DOHH2 (cell line): Measurements from ENCODE around the gene AP3S2.

Experiments used
- H3F3A ChIP-seq: fragments of 200-600 bp; sonication (generic), shearing (Covaris generic); 2 replicates; pipeline ENCODE4 v1.6.0; 2016; ENCODE audit warnings: antibody characterized with exemption, mild to moderate bottlenecking; ENCODE audit not compliant: control insufficient read depth, insufficient read depth
- H3K27ac ChIP-seq: fragments of 200-600 bp; sonication (generic); 2 replicates; pipeline ENCODE4 v1.5.1; 2014; ENCODE audit warnings: low read depth, mild to moderate bottlenecking, low read length, moderate library complexity
- H3K27me3 ChIP-seq: fragments of 200-600 bp; sonication (generic); 2 replicates; pipeline ENCODE4 v1.6.1; 2014; ENCODE audit warnings: mild to moderate bottlenecking, low read length, mixed read lengths; ENCODE audit not compliant: control insufficient read depth
- H3K36me3 ChIP-seq: fragments of 200-600 bp; sonication (generic); 2 replicates; pipeline ENCODE4 v1.6.1; 2014; ENCODE audit warnings: mild to moderate bottlenecking, low read length, moderate library complexity, mixed read lengths; ENCODE audit not compliant: control insufficient read depth
- H3K4me1 ChIP-seq: fragments of 200-600 bp; sonication (generic); 2 replicates; pipeline ENCODE4 v1.6.1; 2014; ENCODE audit warnings: mild to moderate bottlenecking, low read length, mixed read lengths; ENCODE audit not compliant: control insufficient read depth
- H3K4me2 ChIP-seq: fragments of 200-600 bp; sonication (generic); 2 replicates; pipeline ENCODE4 v1.6.0; 2014; ENCODE audit warnings: mild to moderate bottlenecking, low read length, moderate library complexity
- H3K4me3 ChIP-seq: fragments of 200-600 bp; sonication (generic); 2 replicates; pipeline ENCODE4 v1.5.1; 2014; ENCODE audit warnings: mild to moderate bottlenecking, low read length, mixed read lengths
- H3K79me2 ChIP-seq: fragments of 200-600 bp; sonication (generic); 2 replicates; pipeline ENCODE4 v1.6.1; 2014; ENCODE audit warnings: mild to moderate bottlenecking, low read length, mixed read lengths; ENCODE audit not compliant: control insufficient read depth
- H3K9me2 ChIP-seq: fragments of 200-600 bp; sonication (generic); replicated peaks from 2 replicates; pipeline ENCODE4 v1.6.1; 2014; ENCODE audit warnings: mild to moderate bottlenecking, low read length, mixed read lengths; ENCODE audit not compliant: control insufficient read depth
- H3K9me3 ChIP-seq: fragments of 200-600 bp; sonication (generic); 2 replicates; pipeline ENCODE4 v1.6.1; 2014; ENCODE audit warnings: antibody characterized with exemption, low read length, mixed read lengths; ENCODE audit not compliant: control insufficient read depth, insufficient read depth
- H4K20me1 ChIP-seq: fragments of 200-600 bp; sonication (generic); 2 replicates; pipeline ENCODE4 v1.6.0; 2014; ENCODE audit warnings: low read depth, mild to moderate bottlenecking, antibody characterized with exemption, low read length, moderate library complexity; ENCODE audit not compliant: control insufficient read depth, insufficient read depth
- EZH2phosphoT487 ChIP-seq: fragments of 200-600 bp; sonication (generic); IDR thresholded peaks from 2 replicates; pipeline ENCODE4 v1.6.1; 2017; ENCODE audit warnings: borderline replicate concordance, mild to moderate bottlenecking, antibody characterized with exemption, low read length, moderate library complexity, mixed read lengths
- TF ChIP-seq, protein P1 (sequence below): fragments of 200-600 bp; sonication (generic); IDR thresholded peaks from one replicate; pipeline ENCODE4 v1.5.1; 2014; ENCODE audit warnings: antibody characterized with exemption, mild to moderate bottlenecking, low read depth, low read length; ENCODE audit not compliant: poor library complexity, severe bottlenecking

Gene AP3S2

DNA sequence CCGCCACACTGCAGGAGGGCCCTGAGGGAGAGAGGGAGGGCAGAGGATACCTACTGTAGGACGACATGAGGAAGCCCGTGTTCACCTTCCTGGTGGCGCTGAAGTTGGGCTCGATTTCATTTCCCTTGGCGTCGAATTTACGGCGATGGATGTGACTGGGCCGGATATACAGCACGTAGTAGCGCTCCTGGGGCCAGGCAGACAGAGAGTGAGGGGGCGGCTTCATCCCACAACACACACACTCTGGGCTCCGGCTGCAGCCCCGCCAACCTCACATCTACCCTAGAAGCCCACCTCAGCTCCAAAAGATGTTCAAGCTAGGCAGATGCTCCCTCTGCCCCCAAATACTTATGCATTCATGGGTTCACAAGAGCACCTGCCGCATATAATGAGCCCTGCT lies 14.4 kb upstream of the AP3S2 start:
- TF ChIP-seq, protein P1, sequence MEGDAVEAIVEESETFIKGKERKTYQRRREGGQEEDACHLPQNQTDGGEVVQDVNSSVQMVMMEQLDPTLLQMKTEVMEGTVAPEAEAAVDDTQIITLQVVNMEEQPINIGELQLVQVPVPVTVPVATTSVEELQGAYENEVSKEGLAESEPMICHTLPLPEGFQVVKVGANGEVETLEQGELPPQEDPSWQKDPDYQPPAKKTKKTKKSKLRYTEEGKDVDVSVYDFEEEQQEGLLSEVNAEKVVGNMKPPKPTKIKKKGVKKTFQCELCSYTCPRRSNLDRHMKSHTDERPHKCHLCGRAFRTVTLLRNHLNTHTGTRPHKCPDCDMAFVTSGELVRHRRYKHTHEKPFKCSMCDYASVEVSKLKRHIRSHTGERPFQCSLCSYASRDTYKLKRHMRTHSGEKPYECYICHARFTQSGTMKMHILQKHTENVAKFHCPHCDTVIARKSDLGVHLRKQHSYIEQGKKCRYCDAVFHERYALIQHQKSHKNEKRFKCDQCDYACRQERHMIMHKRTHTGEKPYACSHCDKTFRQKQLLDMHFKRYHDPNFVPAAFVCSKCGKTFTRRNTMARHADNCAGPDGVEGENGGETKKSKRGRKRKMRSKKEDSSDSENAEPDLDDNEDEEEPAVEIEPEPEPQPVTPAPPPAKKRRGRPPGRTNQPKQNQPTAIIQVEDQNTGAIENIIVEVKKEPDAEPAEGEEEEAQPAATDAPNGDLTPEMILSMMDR = no peak
- no peak for TF ChIP-seq EZH2phosphoT487
- Histone ChIP-seq H3K9me2 (no peaks in the 10 kb centered on the region), H4K20me1 (no peaks in the 10 kb centered on the region), H3K27ac (no peak overlapping the region), H3K4me2 (no peak overlapping the region), H3K4me3 (no peak overlapping the region), H3K9me3 (no peaks in the 10 kb centered on the region), H3F3A (no peaks in the 10 kb centered on the region), H3K36me3 (no peaks in the 10 kb centered on the region), H3K4me1 (peaks cover 3% of the 10 kb centered on the region; the same call in 1 of the 2 replicates), H3K27me3 (peaks cover 16% of the 10 kb centered on the region), H3K79me2 (no peaks in the 10 kb centered on the region)

DNA sequence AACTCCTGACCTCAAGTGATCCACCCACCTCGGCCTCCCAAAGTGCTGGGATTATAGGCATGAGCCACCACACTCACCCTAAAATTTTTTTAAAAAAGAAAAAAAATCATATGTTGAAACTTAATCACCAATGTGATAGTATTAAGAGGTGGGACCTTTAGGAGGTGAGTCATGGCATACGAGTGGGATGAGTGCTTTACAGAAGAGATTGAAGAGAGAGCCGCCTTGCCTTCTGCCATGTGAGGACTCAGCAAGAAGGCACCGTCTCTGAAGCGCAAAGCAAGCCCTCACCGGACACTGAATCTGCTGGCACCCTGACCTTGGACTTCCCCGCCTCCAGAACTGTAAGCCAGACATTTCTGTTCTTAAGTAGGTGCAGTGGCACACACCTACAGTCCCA lies 13.5 kb upstream of the AP3S2 start:
- Histone ChIP-seq H3K27ac (no peak overlapping the region), H3K36me3 (no peaks in the 10 kb centered on the region), H3K9me2 (no peaks in the 10 kb centered on the region), H3K9me3 (no peaks in the 10 kb centered on the region), H3K79me2 (no peaks in the 10 kb centered on the region), H3K4me2 (no peak overlapping the region), H3K4me1 (peaks cover 3% of the 10 kb centered on the region; the same call in 1 of the 2 replicates), H3K27me3 (peaks cover 9% of the 10 kb centered on the region), H4K20me1 (no peaks in the 10 kb centered on the region), H3F3A (no peaks in the 10 kb centered on the region), H3K4me3 (no peak overlapping the region)
- TF ChIP-seq, protein P1 = no peak
- TF ChIP-seq EZH2phosphoT487 = no peak

DNA sequence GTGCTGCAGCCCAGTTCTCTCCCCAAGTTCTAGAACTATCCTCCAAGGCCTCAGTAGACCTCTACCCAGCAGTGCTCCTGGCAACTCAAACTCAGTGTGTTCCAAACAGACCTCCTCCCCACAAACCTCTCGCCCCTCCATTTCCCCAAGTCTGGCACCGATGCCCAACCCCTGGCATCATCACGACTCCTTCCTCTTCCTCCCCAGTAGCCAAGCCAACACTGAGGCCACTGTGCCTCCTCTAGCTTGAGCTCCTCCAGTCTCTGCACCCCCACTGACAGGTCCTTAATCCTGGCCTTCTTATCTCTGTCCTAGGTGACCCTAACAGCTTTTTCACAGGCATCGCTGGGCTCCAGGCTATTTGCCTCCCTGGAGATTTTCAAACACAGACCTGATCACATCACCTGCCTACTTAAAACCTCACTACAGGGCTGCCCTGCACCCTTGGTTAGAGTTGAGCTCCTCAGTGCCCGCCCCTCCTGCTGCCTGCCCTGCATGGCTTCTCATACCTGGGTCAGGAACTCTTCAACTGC lies 12.1 kb upstream of the AP3S2 start:
- no peaks in the 10 kb centered on the region for H3K9me2 ChIP-seq
- H3K9me3 ChIP-seq = no peaks in the 10 kb centered on the region
- no peak overlapping the region for H3K4me2 ChIP-seq
- H3K4me1 ChIP-seq = no peaks in the 10 kb centered on the region
- no peak overlapping the region for H3K4me3 ChIP-seq
- H4K20me1 ChIP-seq = no peaks in the 10 kb centered on the region
- no peaks in the 10 kb centered on the region for H3K79me2 ChIP-seq
- no peaks in the 10 kb centered on the region for H3K36me3 ChIP-seq
- H3F3A ChIP-seq = no peaks in the 10 kb centered on the region
- TF ChIP-seq EZH2phosphoT487 = no peak
- TF ChIP-seq, protein P1 = no peak
- no peak overlapping the region for H3K27ac ChIP-seq
- no peaks in the 10 kb centered on the region for H3K27me3 ChIP-seq

DNA sequence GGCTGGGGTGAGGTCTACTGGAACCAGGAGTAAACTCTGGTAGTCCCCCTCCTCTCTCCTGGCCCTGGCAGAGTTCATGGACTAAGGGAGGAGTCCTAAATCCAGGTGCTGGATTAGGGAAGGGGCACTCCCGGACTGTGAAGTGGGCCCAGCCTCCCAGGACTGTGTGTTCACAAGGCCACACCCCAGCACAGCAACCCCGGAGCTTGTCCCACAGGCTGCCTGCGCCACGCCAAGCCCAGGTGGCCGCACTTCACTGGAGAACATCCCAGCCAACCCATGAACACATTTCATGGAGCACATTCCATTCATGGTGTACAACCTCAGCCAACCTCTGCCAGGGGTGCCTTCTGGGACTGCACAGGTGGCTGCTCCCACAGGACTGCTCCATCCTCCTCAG lies 10.7 kb upstream of the AP3S2 start:
- Histone ChIP-seq H3K9me2 (no peaks in the 10 kb centered on the region), H3F3A (no peaks in the 10 kb centered on the region), H4K20me1 (no peaks in the 10 kb centered on the region), H3K27ac (no peak overlapping the region), H3K79me2 (no peaks in the 10 kb centered on the region), H3K9me3 (no peaks in the 10 kb centered on the region), H3K27me3 (no peaks in the 10 kb centered on the region), H3K36me3 (no peaks in the 10 kb centered on the region), H3K4me3 (no peak overlapping the region), H3K4me1 (peaks cover under 1% of the 10 kb centered on the region; the same call in 1 of the 2 replicates), H3K4me2 (no peak overlapping the region)
- TF ChIP-seq, protein P1 = no peak
- no peak for TF ChIP-seq EZH2phosphoT487
